K562 (cell line): ENCODE measurements around the gene PPIAL4G. TPM values are rescaled to one million over a fixed set of nuclear protein-coding genes. Genes with fewer than 3 reads are reported as not detected.
"Not testable (repeated sequence)": the region's sequence is repeated elsewhere in the genome, so short reads cannot be mapped to it uniquely, and the experiment has no call there.

ENCODE experiments used
- ARID2 ChIP-seq: fragments of 450-650 bp; IDR thresholded peaks from 2 replicates; pipeline ENCODE4 v1.6.1; 2017; ENCODE audit warnings: antibody characterized with exemption, mild to moderate bottlenecking
- ARNT ChIP-seq, 2 experiments: fragments of 450-650 bp; IDR thresholded peaks; 2 replicates each; pipeline ENCODE4 v1.6.1; 2016; ENCODE audit warnings: mild to moderate bottlenecking in 1 of 2
- BMI1 ChIP-seq: fragments of 150-350 bp; IDR thresholded peaks from 2 replicates; pipeline ENCODE4 v1.6.1; 2014; ENCODE audit warnings: low read length
- CSDE1 ChIP-seq, 2 experiments: fragments of 450-650 bp; IDR thresholded peaks; 2 replicates each; pipeline ENCODE4 v1.6.1; 2016; ENCODE audit warnings: mild to moderate bottlenecking in 1 of 2
- E4F1 ChIP-seq: fragments of 250-450 bp; sonication (Bioruptor Pico); IDR thresholded peaks from 2 replicates; pipeline ENCODE4 v1.5.0; 2021; ENCODE audit warnings: mild to moderate bottlenecking, borderline replicate concordance
- FOXK2 ChIP-seq, 2 experiments: fragments of 450-650 bp; IDR thresholded peaks in 1 of 2; conservative IDR thresholded peaks in 1 of 2; 2 replicates each; pipeline ENCODE4 v1.6.1; 2016; ENCODE audit warnings: low read depth in 2 of 2, mild to moderate bottlenecking in 1 of 2
- GABPB1 ChIP-seq: sonication (generic); formaldehyde crosslinking; IDR thresholded peaks from 2 replicates; pipeline ENCODE4 v1.8.0; 2022; ENCODE audit warnings: mild to moderate bottlenecking, missing genetic modification reagents
- HDAC1 ChIP-seq, 2 experiments: fragments of 450-650 bp; IDR thresholded peaks; 2 replicates each; pipeline ENCODE4 v1.6.1; 2016 to 2017; ENCODE audit warnings: inconsistent platforms in 1 of 2, mild to moderate bottlenecking in 1 of 2, moderate library complexity in 1 of 2
- MTA1 ChIP-seq: fragments of 450-650 bp; IDR thresholded peaks from 2 replicates; pipeline ENCODE4 v1.6.1; 2017; ENCODE audit warnings: borderline replicate concordance
- MYNN ChIP-seq, 2 experiments: sonication (generic); formaldehyde crosslinking in 1 of 2; IDR thresholded peaks; 2 replicates each; pipeline versions ENCODE4 v1.5.0 to v1.6.1; 2016 to 2020; ENCODE audit warnings: antibody characterized with exemption in 1 of 2, missing genetic modification reagents in 1 of 2
- NCOA4 ChIP-seq: fragments of 450-650 bp; IDR thresholded peaks from 2 replicates; pipeline ENCODE4 v1.6.1; 2018; ENCODE audit warnings: mild to moderate bottlenecking; ENCODE audit not compliant: partially characterized antibody
- XRCC5 ChIP-seq: fragments of 200-400 bp; formaldehyde crosslinking; IDR thresholded peaks from 2 replicates; pipeline ENCODE4 v1.6.1; 2017; ENCODE audit warnings: low read depth, mild to moderate bottlenecking, low read length
- ZNF174 ChIP-seq: fragments of 250-450 bp; sonication (Bioruptor Pico); IDR thresholded peaks from 2 replicates; pipeline ENCODE4 v1.4.0; 2020; ENCODE audit warnings: mild to moderate bottlenecking
- ZNF444 ChIP-seq: fragments of 250-450 bp; sonication (Bioruptor Pico); IDR thresholded peaks from 2 replicates; pipeline ENCODE4 v1.4.0; 2020; ENCODE audit warnings: mild to moderate bottlenecking, moderate library complexity
- ZNF609 ChIP-seq: sonication (generic); formaldehyde crosslinking; IDR thresholded peaks from 2 replicates; pipeline ENCODE4 v1.8.1; 2023; ENCODE audit warnings: missing genetic modification reagents, mild to moderate bottlenecking, borderline replicate concordance
- polyA plus RNA-seq, 8 experiments: library from polyadenylated mRNA; depleted of rRNA in 4 of 8; stranded (reverse) in 5 of 8; unstranded in 3 of 8; fragments of >200 nt; fragmentation: Nextera tagmentation in 2 of 8; fragmentation: Illumina TruSeq in 1 of 8; extraction: Ambion mirVana in 2 of 8; extraction: Trizol in 1 of 8; gene quantifications; 2 replicates each; pipeline versions ENCODE4 v1.2.1 to v1.2.3, GENCODE V29; 2011 to 2014; ENCODE audit warnings: inconsistent platforms in 1 of 8, missing spikeins in 1 of 8
- total RNA-seq, 7 experiments: library from RNA; depleted of rRNA in 6 of 7; stranded (reverse); fragments of >200 nt in 6 of 7; fragmentation: Illumina TruSeq in 2 of 7; extraction: Trizol in 2 of 7; gene quantifications; 2 replicates each; pipeline versions ENCODE4 v1.2.1 to v1.2.3, GENCODE V29; 2011 to 2021; ENCODE audit warnings: low replicate concordance in 1 of 7
- TF ChIP-seq, protein P1 (sequence below): fragments of 250-450 bp; sonication (Bioruptor Pico); IDR thresholded peaks from 2 replicates; pipeline ENCODE4 v1.5.0; 2020; ENCODE audit warnings: mild to moderate bottlenecking, borderline replicate concordance
- TF ChIP-seq, protein P2 (sequence below): fragments of 450-650 bp; IDR thresholded peaks from 2 replicates; pipeline ENCODE4 v1.6.1; 2014; ENCODE audit warnings: low read depth, mild to moderate bottlenecking, moderate library complexity, borderline replicate concordance

PPIAL4G gene
- total and polyA plus RNA-seq, 9 of the 15 experiments (the other 6 are each of a cell fraction or from before 2014, with no cell fraction given), result not detected

DNA sequence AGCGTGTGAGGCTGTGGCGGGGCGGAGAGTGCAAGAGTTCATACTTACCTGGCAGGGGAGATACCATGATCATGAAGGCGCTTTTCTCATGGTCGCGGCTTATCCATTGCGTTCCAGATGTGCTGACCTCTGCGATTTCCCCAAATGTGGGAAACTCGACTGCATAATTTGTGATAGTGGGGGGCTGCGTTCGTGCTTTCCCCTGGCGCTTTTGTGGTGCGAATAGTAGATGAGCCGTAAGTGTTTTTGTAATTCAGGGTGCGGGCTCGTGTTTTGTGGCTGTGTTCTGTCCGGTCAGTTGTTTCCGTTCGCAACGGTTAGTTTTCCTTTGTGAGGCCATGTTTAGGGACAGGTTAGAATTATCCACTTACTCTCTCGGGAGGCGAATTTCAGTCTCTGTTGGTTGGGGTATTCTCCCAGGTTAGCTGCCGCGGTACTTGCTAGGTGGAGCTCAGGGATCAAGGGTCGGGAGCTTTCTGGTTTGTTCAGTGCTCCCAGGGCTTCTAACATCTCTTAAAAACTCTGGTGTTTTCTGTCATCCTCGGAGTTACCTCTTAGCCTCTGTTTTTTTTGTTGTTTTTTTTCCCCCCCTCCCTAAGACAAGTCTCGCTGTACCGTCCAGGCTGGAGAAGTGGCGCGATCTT lies 39.6 kb upstream of the PPIAL4G start (continued):
- TF ChIP-seq E4F1 (CRISPR knock-in tag) (peak; percentile 90), ARNT (IDR thresholded peaks at IDR 0.05) (peak; percentile 91 to 98), HDAC1 (IDR thresholded peaks at IDR 0.05) (peak; percentile 10 to 39; a peak in 2 of 4 replicates), ZNF444 (CRISPR knock-in tag) (peak; percentile 97), GABPB1 (CRISPR knock-in tag) (peak; percentile 83), NCOA4 (peak; percentile 89), ZNF609 (CRISPR knock-in tag) (peak; percentile 99), MTA1 (peak; percentile 66), FOXK2 (conservative IDR thresholded peaks at IDR 0.05 in 1 of 2, IDR thresholded peaks at IDR 0.05 in 1 of 2; ENCODE audit: low read depth in 2 of 2) (peak; percentile 84 to 85), CSDE1 (IDR thresholded peaks at IDR 0.05) (peak in 1 of 2 experiments; percentile 100; a peak in 2 of 4 replicates), ARID2 (peak; percentile 57; the same call in 1 of the 2 replicates), XRCC5 (peak; percentile 70; the same call in 1 of the 2 replicates), MYNN (IDR thresholded peaks at IDR 0.05) (peak; percentile 95), BMI1 (peak; percentile 18; the same call in 1 of the 2 replicates), ZNF174 (CRISPR knock-in tag) (peak; percentile 94; the same call in 1 of the 2 replicates)
- TF ChIP-seq, protein P1, sequence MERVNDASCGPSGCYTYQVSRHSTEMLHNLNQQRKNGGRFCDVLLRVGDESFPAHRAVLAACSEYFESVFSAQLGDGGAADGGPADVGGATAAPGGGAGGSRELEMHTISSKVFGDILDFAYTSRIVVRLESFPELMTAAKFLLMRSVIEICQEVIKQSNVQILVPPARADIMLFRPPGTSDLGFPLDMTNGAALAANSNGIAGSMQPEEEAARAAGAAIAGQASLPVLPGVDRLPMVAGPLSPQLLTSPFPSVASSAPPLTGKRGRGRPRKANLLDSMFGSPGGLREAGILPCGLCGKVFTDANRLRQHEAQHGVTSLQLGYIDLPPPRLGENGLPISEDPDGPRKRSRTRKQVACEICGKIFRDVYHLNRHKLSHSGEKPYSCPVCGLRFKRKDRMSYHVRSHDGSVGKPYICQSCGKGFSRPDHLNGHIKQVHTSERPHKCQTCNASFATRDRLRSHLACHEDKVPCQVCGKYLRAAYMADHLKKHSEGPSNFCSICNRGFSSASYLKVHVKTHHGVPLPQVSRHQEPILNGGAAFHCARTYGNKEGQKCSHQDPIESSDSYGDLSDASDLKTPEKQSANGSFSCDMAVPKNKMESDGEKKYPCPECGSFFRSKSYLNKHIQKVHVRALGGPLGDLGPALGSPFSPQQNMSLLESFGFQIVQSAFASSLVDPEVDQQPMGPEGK, result peak; percentile 99
- TF ChIP-seq, protein P2, sequence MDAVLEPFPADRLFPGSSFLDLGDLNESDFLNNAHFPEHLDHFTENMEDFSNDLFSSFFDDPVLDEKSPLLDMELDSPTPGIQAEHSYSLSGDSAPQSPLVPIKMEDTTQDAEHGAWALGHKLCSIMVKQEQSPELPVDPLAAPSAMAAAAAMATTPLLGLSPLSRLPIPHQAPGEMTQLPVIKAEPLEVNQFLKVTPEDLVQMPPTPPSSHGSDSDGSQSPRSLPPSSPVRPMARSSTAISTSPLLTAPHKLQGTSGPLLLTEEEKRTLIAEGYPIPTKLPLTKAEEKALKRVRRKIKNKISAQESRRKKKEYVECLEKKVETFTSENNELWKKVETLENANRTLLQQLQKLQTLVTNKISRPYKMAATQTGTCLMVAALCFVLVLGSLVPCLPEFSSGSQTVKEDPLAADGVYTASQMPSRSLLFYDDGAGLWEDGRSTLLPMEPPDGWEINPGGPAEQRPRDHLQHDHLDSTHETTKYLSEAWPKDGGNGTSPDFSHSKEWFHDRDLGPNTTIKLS, result peak; percentile 51; the same call in 1 of the 2 replicates
- TF ChIP-seq MYNN (CRISPR knock-in tag; IDR thresholded peaks at IDR 0.05), result not testable (repeated sequence)
